Measurements from ENCODE around the gene CHPF.

CHPF gene

DNA sequence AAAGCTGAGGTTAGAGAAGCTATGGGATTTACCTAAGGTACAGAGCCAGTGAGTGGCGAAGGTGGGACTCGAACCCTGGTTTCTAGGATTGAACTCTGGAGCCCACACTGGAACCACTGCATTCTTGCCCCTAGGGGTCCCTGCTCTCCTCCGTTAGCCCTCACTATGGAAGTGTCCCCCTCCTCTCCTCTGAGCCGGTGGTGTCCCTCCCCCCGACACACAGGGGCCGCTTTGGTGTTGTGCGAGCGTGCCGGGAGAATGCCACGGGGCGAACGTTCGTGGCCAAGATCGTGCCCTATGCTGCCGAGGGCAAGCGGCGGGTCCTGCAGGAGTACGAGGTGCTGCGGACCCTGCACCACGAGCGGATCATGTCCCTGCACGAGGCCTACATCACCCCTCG, 53.4 kb downstream of the CHPF start:
- TF ChIP-seq GATA3 (IDR thresholded peaks at IDR 0.05; ENCODE audit: low read depth, low read length) (no peak), GATA2 (IDR thresholded peaks at IDR 0.05; ENCODE audit: low read depth, low read length) (no peak)

DNA sequence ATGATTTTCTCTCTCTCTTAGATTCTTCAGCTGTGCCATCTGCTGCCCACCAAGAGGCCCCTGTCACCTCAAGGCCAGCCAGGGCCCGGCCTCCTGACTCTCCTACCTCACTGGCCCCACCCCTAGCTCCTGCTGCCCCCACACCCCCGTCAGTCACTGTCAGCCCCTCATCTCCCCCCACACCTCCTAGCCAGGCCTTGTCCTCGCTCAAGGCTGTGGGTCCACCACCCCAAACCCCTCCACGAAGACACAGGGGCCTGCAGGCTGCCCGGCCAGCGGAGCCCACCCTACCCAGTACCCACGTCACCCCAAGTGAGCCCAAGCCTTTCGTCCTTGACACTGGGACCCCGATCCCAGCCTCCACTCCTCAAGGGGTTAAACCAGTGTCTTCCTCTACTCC, 54.3 kb downstream of the CHPF start:
- no peak for TF ChIP-seq GATA2 (IDR thresholded peaks at IDR 0.05; ENCODE audit: low read depth, low read length)
- no peak for TF ChIP-seq GATA3 (IDR thresholded peaks at IDR 0.05; ENCODE audit: low read depth, low read length)

Data from SH-SY5Y (cell line).